Tibial nerve (tissue), 4 donors: ENCODE results near the gene TCAIM.

Source experiments
- EP300 ChIP-seq, 2 donors: sonication (generic); formaldehyde crosslinking; IDR thresholded peaks; one replicate each; pipeline ENCODE4 v1.6.1; 2017; ENCODE audit warnings: antibody characterized with exemption in 2 of 2, mild to moderate bottlenecking in 1 of 2
- POLR2A ChIP-seq, 2 donors: fragments of 450-650 bp; IDR thresholded peaks; one replicate each; pipeline ENCODE4 v1.6.1; 2017; ENCODE audit warnings: antibody characterized with exemption in 2 of 2, mild to moderate bottlenecking in 2 of 2, moderate library complexity in 2 of 2
- TF ChIP-seq, protein P1 (sequence below), 5 experiments: fragments of 200-600 bp in 3 of 5; fragments of 450-650 bp in 2 of 5; sonication (generic) in 3 of 5; IDR thresholded peaks; one replicate each; pipeline ENCODE4 v1.5.1; 2016 to 2019; ENCODE audit warnings: antibody characterized with exemption in 5 of 5, mild to moderate bottlenecking in 3 of 5, moderate library complexity in 2 of 5

GRCh38 chr3:44359146-44359751 is 20.7 kb downstream of the TCAIM start:
- TF ChIP-seq POLR2A (IDR thresholded peaks at IDR 0.05) (no peak), EP300 (IDR thresholded peaks at IDR 0.05) (no peak)
- TF ChIP-seq, protein P1, sequence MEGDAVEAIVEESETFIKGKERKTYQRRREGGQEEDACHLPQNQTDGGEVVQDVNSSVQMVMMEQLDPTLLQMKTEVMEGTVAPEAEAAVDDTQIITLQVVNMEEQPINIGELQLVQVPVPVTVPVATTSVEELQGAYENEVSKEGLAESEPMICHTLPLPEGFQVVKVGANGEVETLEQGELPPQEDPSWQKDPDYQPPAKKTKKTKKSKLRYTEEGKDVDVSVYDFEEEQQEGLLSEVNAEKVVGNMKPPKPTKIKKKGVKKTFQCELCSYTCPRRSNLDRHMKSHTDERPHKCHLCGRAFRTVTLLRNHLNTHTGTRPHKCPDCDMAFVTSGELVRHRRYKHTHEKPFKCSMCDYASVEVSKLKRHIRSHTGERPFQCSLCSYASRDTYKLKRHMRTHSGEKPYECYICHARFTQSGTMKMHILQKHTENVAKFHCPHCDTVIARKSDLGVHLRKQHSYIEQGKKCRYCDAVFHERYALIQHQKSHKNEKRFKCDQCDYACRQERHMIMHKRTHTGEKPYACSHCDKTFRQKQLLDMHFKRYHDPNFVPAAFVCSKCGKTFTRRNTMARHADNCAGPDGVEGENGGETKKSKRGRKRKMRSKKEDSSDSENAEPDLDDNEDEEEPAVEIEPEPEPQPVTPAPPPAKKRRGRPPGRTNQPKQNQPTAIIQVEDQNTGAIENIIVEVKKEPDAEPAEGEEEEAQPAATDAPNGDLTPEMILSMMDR (IDR thresholded peaks at IDR 0.05): no peak
